Uterus (tissue), 4 donors: ENCODE measurements around the gene NOP14. TPM values are rescaled to one million over a fixed set of nuclear protein-coding genes. Genes with fewer than 3 reads are reported as not detected.

ENCODE experiments used
- DNase-seq, 2 donors: peaks; one replicate each; pipeline ENCODE4 v3.0.0-alpha.2; 2019 to 2020
- H3K27ac ChIP-seq, 2 donors: fragments of 200-600 bp; sonication (generic); 1 replicate in 1 of 2; 2 replicates in 1 of 2; pipeline ENCODE4 v1.5.1; 2016 to 2018
- H3K27me3 ChIP-seq, 2 donors: fragments of 200-600 bp; sonication (generic); one replicate each; pipeline ENCODE4 v1.5.1; 2018 to 2019; ENCODE audit warnings: control low read depth in 1 of 2
- H3K36me3 ChIP-seq, 2 donors: fragments of 200-600 bp; sonication (generic); one replicate each; pipeline ENCODE4 v1.5.1; 2019; ENCODE audit warnings: control low read depth in 1 of 2
- H3K4me1 ChIP-seq, 2 donors: fragments of 200-600 bp; sonication (generic); one replicate each; pipeline ENCODE4 v1.5.1; 2018 to 2019; ENCODE audit warnings: control low read depth in 1 of 2
- H3K4me3 ChIP-seq, 2 donors: fragments of 200-600 bp; sonication (generic); 1 replicate in 1 of 2; 2 replicates in 1 of 2; pipeline ENCODE4 v1.5.1; 2018 to 2019; ENCODE audit warnings: mild to moderate bottlenecking in 1 of 2
- H3K9me3 ChIP-seq, 2 donors: fragments of 200-600 bp; sonication (generic); one replicate each; pipeline ENCODE4 v1.5.1; 2019; ENCODE audit warnings: control low read depth in 1 of 2
- CTCF ChIP-seq, 4 experiments: fragments of 200-600 bp in 2 of 4; fragments of 450-650 bp in 2 of 4; sonication (generic) in 2 of 4; IDR thresholded peaks; one replicate each; pipeline ENCODE4 v1.5.1; 2016 to 2019; ENCODE audit warnings: antibody characterized with exemption in 4 of 4, mild to moderate bottlenecking in 2 of 4, moderate library complexity in 1 of 4
- POLR2A ChIP-seq, 2 donors: fragments of 450-650 bp; IDR thresholded peaks; one replicate each; pipeline ENCODE4 v1.6.1; 2016; ENCODE audit warnings: antibody characterized with exemption in 2 of 2, mild to moderate bottlenecking in 1 of 2, moderate library complexity in 1 of 2
- intact Hi-C: fragments of 100-400 bp; cut with DNase I; formaldehyde crosslinking; loops from one replicate; pipeline ENCODE4 v1.15.1; 2023; ENCODE audit warnings: low total_unique reads
- total RNA-seq, 4 donors: library from RNA; depleted of rRNA in 3 of 4; stranded (reverse); fragments of >200 nt in 3 of 4; gene quantifications; one replicate each; pipeline versions ENCODE4 v1.1.0 to v1.2.4, GENCODE V29; 2014 to 2023
- donor health status: DM: yes; HTN: yes; CAD: no.

NOP14 gene
- total RNA-seq, 4 donors from 2014 or later: 2.0 to 22.5 (median 13.0) TPM

GRCh38 chr4:2898001-2898400 lies 65.2 kb downstream of the NOP14 start:
- Histone ChIP-seq H3K27me3 (no peaks in the 10 kb centered on the region), H3K4me3 (no peak overlapping the region), H3K9me3 (no peaks in the 10 kb centered on the region), H3K27ac (no peak overlapping the region), H3K4me1 (no peaks in the 10 kb centered on the region), H3K36me3 (no peaks in the 10 kb centered on the region)
- no peak for DNase-seq
- TF ChIP-seq POLR2A (IDR thresholded peaks at IDR 0.05) (no peak), CTCF (IDR thresholded peaks at IDR 0.05) (no peak)
- intact Hi-C loops: no loop called here

- Histone ChIP-seq H3K27ac (no peak overlapping the region), H3K4me3 (no peak overlapping the region), H3K9me3 (no peaks in the 10 kb centered on the region), H3K36me3 (no peaks in the 10 kb centered on the region), H3K4me1 (no peaks in the 10 kb centered on the region), H3K27me3 (no peaks in the 10 kb centered on the region)
- DNase-seq: no peak
- no peak for TF ChIP-seq CTCF (IDR thresholded peaks at IDR 0.05)
- intact Hi-C loops: no loop called here
Observed at GRCh38 chr4:2893772-2894171, 69.4 kb downstream of the NOP14 start.

GRCh38 chr4:2891294-2891693 lies 71.9 kb downstream of the NOP14 start:
- no peak overlapping the region for H3K27ac ChIP-seq
- H3K4me3 ChIP-seq: no peak overlapping the region
- DNase-seq: no peak
- TF ChIP-seq CTCF (IDR thresholded peaks at IDR 0.05): no peak
- no peak for TF ChIP-seq POLR2A (IDR thresholded peaks at IDR 0.05)
- H3K27me3 ChIP-seq: no peaks in the 10 kb centered on the region
- H3K9me3 ChIP-seq: no peaks in the 10 kb centered on the region
- no peaks in the 10 kb centered on the region for H3K4me1 ChIP-seq
- H3K36me3 ChIP-seq: no peaks in the 10 kb centered on the region
- intact Hi-C loops: no loop called here

GRCh38 chr4:2888886-2889285 lies 74.3 kb downstream of the NOP14 start:
- intact Hi-C loops: no loop called here
- no peak overlapping the region for H3K27ac ChIP-seq
- TF ChIP-seq CTCF (IDR thresholded peaks at IDR 0.05) (no peak), POLR2A (IDR thresholded peaks at IDR 0.05) (no peak)
- H3K4me3 ChIP-seq: no peak overlapping the region
- no peaks in the 10 kb centered on the region for H3K9me3 ChIP-seq
- H3K27me3 ChIP-seq: no peaks in the 10 kb centered on the region
- no peaks in the 10 kb centered on the region for H3K36me3 ChIP-seq
- no peak for DNase-seq
- H3K4me1 ChIP-seq: no peaks in the 10 kb centered on the region

Other genes with a start within 250 kb of the NOP14 start
- 10 to 100 TPM; 27.6 to 50.0 (median 36.1) TPM for gene TNIP2, start 207.1 kb downstream of the NOP14 start, total RNA-seq
- gene SH3BP2, start 170.3 kb downstream of the NOP14 start, total RNA-seq: 10 to 100 TPM in 3 of 4 donors, 1 to 10 TPM in 1; 6.4 to 50.0 (median 29.3) TPM
- 100 to 1,000 TPM; 161 to 403 (median 225) TPM for gene ADD1, start 119.6 kb downstream of the NOP14 start, total RNA-seq
- 1 to 10 TPM in 3 of 4 donors, not detected in 1; 1.0 to 9.4 (median 6.0) TPM for gene GRK4, start 165 bp upstream of the NOP14 start, total RNA-seq
- not detected for gene HTT-AS, start 111.1 kb upstream of the NOP14 start, total RNA-seq
- 10 to 100 TPM; 10.9 to 81.4 (median 49.8) TPM for gene HTT, start 111.3 kb upstream of the NOP14 start, total RNA-seq